GM10266 (cell line): ENCODE data around the gene IKZF1.

Source experiments
- DNase-seq: peaks from one replicate; pipeline ENCODE4 v3.0.0; 2012; ENCODE audit errors: extremely low spot score
- CTCF ChIP-seq: IDR thresholded peaks from 2 replicates; pipeline ENCODE4 v1.5.1; 2012; ENCODE audit warnings: mild to moderate bottlenecking, low read depth; ENCODE audit not compliant: control insufficient read depth, insufficient read depth; ENCODE audit errors: missing control alignments

Gene IKZF1

GRCh38 chr7:50273870-50274269 lies 30.6 kb upstream of the IKZF1 start:
- peak; percentile 16 for TF ChIP-seq CTCF
- DNase-seq: no peak

- TF ChIP-seq CTCF: no peak
- no peak for DNase-seq
These were observed 30.2 kb upstream of the IKZF1 start for GRCh38 chr7:50274361-50274760.

- no peak for TF ChIP-seq CTCF
These were observed 29.1 kb upstream of the IKZF1 start for GRCh38 chr7:50275430-50275829.

GRCh38 chr7:50276483-50276882 lies 28.0 kb upstream of the IKZF1 start:
- TF ChIP-seq CTCF: no peak
- DNase-seq: no peak

More at GRCh38 chr7:50275430-50275829, 29.1 kb upstream of the IKZF1 start:
- DNase-seq: no peak

GRCh38 chr7:50278120-50278519 lies 26.4 kb upstream of the IKZF1 start:
- no peak for DNase-seq
- no peak for TF ChIP-seq CTCF

- no peak for TF ChIP-seq CTCF
- DNase-seq: peak; percentile 57
These were observed 22.7 kb upstream of the IKZF1 start for GRCh38 chr7:50281680-50282445.

- no peak for DNase-seq
- no peak for TF ChIP-seq CTCF
These were observed 21.5 kb upstream of the IKZF1 start for GRCh38 chr7:50282813-50283605.
